Ishikawa (cell line): ENCODE results near the gene BEND7.

Source experiments
- CEBPB ChIP-seq: IDR thresholded peaks from 2 replicates; pipeline ENCODE4 v1.6.1; 2012
- CREB1 ChIP-seq: IDR thresholded peaks from 2 replicates; pipeline ENCODE4 v1.6.1; 2012; ENCODE audit warnings: low read depth
- EGR1 ChIP-seq: IDR thresholded peaks from 2 replicates; pipeline ENCODE4 v1.6.1; 2012
- EP300 ChIP-seq: IDR thresholded peaks from 2 replicates; pipeline ENCODE4 v1.6.1; 2012; ENCODE audit warnings: borderline replicate concordance
- FOXM1 ChIP-seq: IDR thresholded peaks from 2 replicates; pipeline ENCODE4 v1.6.1; 2012; ENCODE audit warnings: low read depth, borderline replicate concordance
- MAX ChIP-seq: IDR thresholded peaks from 2 replicates; pipeline ENCODE4 v1.6.1; 2012
- NFIC ChIP-seq: IDR thresholded peaks from 2 replicates; pipeline ENCODE4 v1.6.1; 2012
- RAD21 ChIP-seq: IDR thresholded peaks from 2 replicates; pipeline ENCODE4 v1.6.1; 2012; ENCODE audit warnings: low read depth
- REST ChIP-seq: IDR thresholded peaks from 2 replicates; pipeline ENCODE4 v1.6.1; 2012; ENCODE audit warnings: low read depth, mild to moderate bottlenecking
- TAF1 ChIP-seq: IDR thresholded peaks from 2 replicates; pipeline ENCODE4 v1.6.1; 2012; ENCODE audit warnings: low read depth, mild to moderate bottlenecking
- TCF12 ChIP-seq: IDR thresholded peaks from 2 replicates; pipeline ENCODE4 v1.6.1; 2012; ENCODE audit warnings: low read depth
- TEAD4 ChIP-seq: IDR thresholded peaks from 2 replicates; pipeline ENCODE4 v1.6.1; 2012
- USF1 ChIP-seq: IDR thresholded peaks from 2 replicates; pipeline ENCODE4 v1.6.1; 2012
- YY1 ChIP-seq: IDR thresholded peaks from 2 replicates; pipeline ENCODE4 v1.6.1; 2012; ENCODE audit warnings: low read depth
- ZBTB7A ChIP-seq: IDR thresholded peaks from 2 replicates; pipeline ENCODE4 v1.6.1; 2012; ENCODE audit warnings: low read depth

BEND7 gene

GRCh38 chr10:13511409-13511808 lies 17.4 kb downstream of the BEND7 start:
- no peak for TF ChIP-seq EGR1

GRCh38 chr10:13505052-13505680 lies 23.6 kb downstream of the BEND7 start:
- no peak for TF ChIP-seq TCF12
- TF ChIP-seq MAX: no peak
- no peak for TF ChIP-seq CREB1
- no peak for TF ChIP-seq USF1
- no peak for TF ChIP-seq NFIC
- no peak for TF ChIP-seq EGR1
- no peak for TF ChIP-seq CEBPB
- TF ChIP-seq EP300: no peak
- no peak for TF ChIP-seq TAF1
- no peak for TF ChIP-seq YY1
- no peak for TF ChIP-seq TEAD4
- no peak for TF ChIP-seq FOXM1
- TF ChIP-seq REST: no peak

GRCh38 chr10:13503745-13504463 lies 24.9 kb downstream of the BEND7 start:
- TF ChIP-seq EGR1 (peak; percentile 15; the same call in 1 of the 2 replicates), TAF1 (no peak)

- no peak for TF ChIP-seq TEAD4
- no peak for TF ChIP-seq FOXM1
Observed at GRCh38 chr10:13502380-13502779, 26.4 kb downstream of the BEND7 start.

GRCh38 chr10:13500201-13500600 lies 28.6 kb downstream of the BEND7 start:
- TF ChIP-seq USF1 (no peak), MAX (no peak), FOXM1 (no peak), YY1 (no peak), NFIC (no peak), EP300 (no peak), REST (no peak), TCF12 (no peak), RAD21 (no peak), EGR1 (no peak)

GRCh38 chr10:13499150-13499549 lies 29.7 kb downstream of the BEND7 start:
- no peak for TF ChIP-seq MAX
- no peak for TF ChIP-seq REST
- no peak for TF ChIP-seq FOXM1
- TF ChIP-seq RAD21: no peak
- no peak for TF ChIP-seq CREB1
- TF ChIP-seq NFIC: no peak
- TF ChIP-seq TEAD4: no peak
- TF ChIP-seq YY1: no peak
- TF ChIP-seq TCF12: no peak
- TF ChIP-seq EP300: no peak
- no peak for TF ChIP-seq ZBTB7A
- no peak for TF ChIP-seq USF1
